MM.1S (cell line): ENCODE data around the gene SLC44A5.
A peak's percentile ranks its signal among the peaks of the same experiment; 100 is the strongest.

Experiments used
- DNase-seq: peaks from one replicate; pipeline ENCODE4 v3.0.0-alpha.2; 2015
- H2AFZ ChIP-seq: fragments of 300-600 bp; sonication (generic); 2 replicates; pipeline ENCODE4 v1.6.0; 2016; ENCODE audit warnings: antibody characterized with exemption, low read length
- H3F3A ChIP-seq: fragments of 300-600 bp; sonication (generic); 2 replicates; pipeline ENCODE4 v1.6.1; 2016; ENCODE audit warnings: mild to moderate bottlenecking, antibody characterized with exemption, low read length, moderate library complexity, mixed read lengths; ENCODE audit not compliant: insufficient read depth
- H3K27ac ChIP-seq: fragments of 300-600 bp; sonication (generic); 2 replicates; pipeline ENCODE4 v1.5.1; 2016; ENCODE audit warnings: mild to moderate bottlenecking, low read length
- H3K27me3 ChIP-seq: fragments of 300-600 bp; sonication (generic); replicated peaks from 2 replicates; pipeline ENCODE4 v1.6.0; 2016; ENCODE audit warnings: low read length; ENCODE audit not compliant: insufficient read depth
- H3K36me3 ChIP-seq: fragments of 300-600 bp; sonication (generic); replicated peaks from 2 replicates; pipeline ENCODE4 v1.6.1; 2016; ENCODE audit warnings: mild to moderate bottlenecking, low read length, mixed read lengths; ENCODE audit not compliant: insufficient read depth
- H3K4me1 ChIP-seq: fragments of 300-600 bp; sonication (generic); 2 replicates; pipeline ENCODE4 v1.6.1; 2016; ENCODE audit warnings: low read length, mixed read lengths
- H3K4me2 ChIP-seq: fragments of 300-600 bp; sonication (generic); 2 replicates; pipeline ENCODE4 v1.6.0; 2016; ENCODE audit warnings: low read depth, low read length
- H3K4me3 ChIP-seq: fragments of 300-600 bp; sonication (generic); 2 replicates; pipeline ENCODE4 v1.5.1; 2016; ENCODE audit warnings: low read length, mixed read lengths
- H3K79me2 ChIP-seq: fragments of 300-600 bp; sonication (generic); 2 replicates; pipeline ENCODE4 v1.6.1; 2016; ENCODE audit warnings: mixed run types, low read length, mixed read lengths
- H3K9ac ChIP-seq: fragments of 300-600 bp; sonication (generic); 2 replicates; pipeline ENCODE4 v1.6.1; 2016; ENCODE audit warnings: low read length, mixed read lengths
- H3K9me2 ChIP-seq: fragments of 300-600 bp; sonication (generic); replicated peaks from 2 replicates; pipeline ENCODE4 v1.6.1; 2016; ENCODE audit warnings: mild to moderate bottlenecking, low read length, mixed read lengths; ENCODE audit not compliant: insufficient read depth
- H3K9me3 ChIP-seq: fragments of 300-600 bp; sonication (generic); replicated peaks from 2 replicates; pipeline ENCODE4 v1.6.1; 2016; ENCODE audit warnings: mild to moderate bottlenecking, low read length, mixed read lengths; ENCODE audit not compliant: insufficient read depth
- H4K20me1 ChIP-seq: fragments of 300-600 bp; sonication (generic); 2 replicates; pipeline ENCODE4 v1.6.1; 2016; ENCODE audit warnings: mild to moderate bottlenecking, low read length, moderate library complexity, mixed read lengths; ENCODE audit not compliant: insufficient read depth
- EZH2 ChIP-seq: fragments of 300-600 bp; sonication (generic); optimal IDR thresholded peaks from 2 replicates; pipeline ENCODE3; 2017; ENCODE audit warnings: low read depth, mild to moderate bottlenecking, antibody characterized with exemption, low read length, mixed read lengths
- EZH2phosphoT487 ChIP-seq: fragments of 300-600 bp; sonication (generic); IDR thresholded peaks from 2 replicates; pipeline ENCODE4 v1.6.1; 2018; ENCODE audit warnings: antibody characterized with exemption, low read length
- TF ChIP-seq, protein P1 (sequence below): fragments of 300-600 bp; sonication (generic); IDR thresholded peaks from 2 replicates; pipeline ENCODE4 v1.5.1; 2016; ENCODE audit warnings: antibody characterized with exemption, low read length, mixed read lengths

SLC44A5 gene

DNA sequence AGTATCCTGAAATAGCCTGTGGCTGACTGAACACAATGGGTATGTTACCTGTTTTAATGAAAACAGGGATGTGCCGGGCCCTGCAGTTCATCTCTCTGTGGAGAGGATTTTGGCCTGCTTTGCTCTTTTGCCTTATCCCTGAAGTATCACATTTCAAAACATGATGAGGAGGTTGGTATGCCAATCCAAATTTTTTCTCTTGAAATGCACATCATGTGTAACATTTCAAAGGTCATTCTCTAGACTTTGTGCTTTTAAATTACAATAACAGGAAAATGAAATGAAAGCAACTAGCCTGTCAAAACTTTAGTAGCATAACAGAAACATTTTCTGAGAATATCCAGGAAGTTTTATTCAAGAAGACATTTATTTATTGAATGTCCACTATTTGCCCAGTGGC, 118.9 kb downstream of the SLC44A5 start:
- H3K4me2 ChIP-seq = no peak overlapping the region
- TF ChIP-seq, protein P1, sequence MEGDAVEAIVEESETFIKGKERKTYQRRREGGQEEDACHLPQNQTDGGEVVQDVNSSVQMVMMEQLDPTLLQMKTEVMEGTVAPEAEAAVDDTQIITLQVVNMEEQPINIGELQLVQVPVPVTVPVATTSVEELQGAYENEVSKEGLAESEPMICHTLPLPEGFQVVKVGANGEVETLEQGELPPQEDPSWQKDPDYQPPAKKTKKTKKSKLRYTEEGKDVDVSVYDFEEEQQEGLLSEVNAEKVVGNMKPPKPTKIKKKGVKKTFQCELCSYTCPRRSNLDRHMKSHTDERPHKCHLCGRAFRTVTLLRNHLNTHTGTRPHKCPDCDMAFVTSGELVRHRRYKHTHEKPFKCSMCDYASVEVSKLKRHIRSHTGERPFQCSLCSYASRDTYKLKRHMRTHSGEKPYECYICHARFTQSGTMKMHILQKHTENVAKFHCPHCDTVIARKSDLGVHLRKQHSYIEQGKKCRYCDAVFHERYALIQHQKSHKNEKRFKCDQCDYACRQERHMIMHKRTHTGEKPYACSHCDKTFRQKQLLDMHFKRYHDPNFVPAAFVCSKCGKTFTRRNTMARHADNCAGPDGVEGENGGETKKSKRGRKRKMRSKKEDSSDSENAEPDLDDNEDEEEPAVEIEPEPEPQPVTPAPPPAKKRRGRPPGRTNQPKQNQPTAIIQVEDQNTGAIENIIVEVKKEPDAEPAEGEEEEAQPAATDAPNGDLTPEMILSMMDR = no peak
- TF ChIP-seq EZH2 (no peak), EZH2phosphoT487 (no peak)

DNA sequence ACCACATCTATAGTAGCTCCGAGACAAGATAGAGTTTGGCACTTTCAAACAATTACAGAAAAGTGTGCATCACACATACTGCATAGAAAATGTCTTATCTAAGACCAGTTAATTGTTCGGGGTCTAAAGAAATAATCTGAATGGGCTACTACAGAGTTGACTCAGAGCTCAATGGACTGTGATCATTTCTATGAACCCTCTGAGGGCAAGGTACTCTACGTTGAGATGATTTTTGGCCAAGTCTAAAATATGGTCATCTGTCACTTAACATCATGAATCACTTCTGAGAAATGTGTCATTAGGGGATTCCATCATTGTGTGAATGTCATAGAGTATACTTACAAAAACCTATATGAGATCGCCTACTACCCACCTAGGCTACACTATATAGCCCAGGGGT, 123.5 kb downstream of the SLC44A5 start:
- H3K9me2 ChIP-seq = no peaks in the 10 kb centered on the region

More for the DNA sequence above, 118.9 kb downstream of the SLC44A5 start:
- no peak overlapping the region for H2AFZ ChIP-seq
- H3K79me2 ChIP-seq = no peaks in the 10 kb centered on the region
- H3K4me3 ChIP-seq = no peak overlapping the region
- H3K36me3 ChIP-seq = no peaks in the 10 kb centered on the region
- H3F3A ChIP-seq = no peaks in the 10 kb centered on the region
- no peak overlapping the region for H3K9ac ChIP-seq
- DNase-seq = no peak
- H3K27me3 ChIP-seq = no peaks in the 10 kb centered on the region
- no peak overlapping the region for H3K27ac ChIP-seq
- no peaks in the 10 kb centered on the region for H3K4me1 ChIP-seq
- no peaks in the 10 kb centered on the region for H4K20me1 ChIP-seq
- H3K9me2 ChIP-seq = no peaks in the 10 kb centered on the region
- no peaks in the 10 kb centered on the region for H3K9me3 ChIP-seq

DNA sequence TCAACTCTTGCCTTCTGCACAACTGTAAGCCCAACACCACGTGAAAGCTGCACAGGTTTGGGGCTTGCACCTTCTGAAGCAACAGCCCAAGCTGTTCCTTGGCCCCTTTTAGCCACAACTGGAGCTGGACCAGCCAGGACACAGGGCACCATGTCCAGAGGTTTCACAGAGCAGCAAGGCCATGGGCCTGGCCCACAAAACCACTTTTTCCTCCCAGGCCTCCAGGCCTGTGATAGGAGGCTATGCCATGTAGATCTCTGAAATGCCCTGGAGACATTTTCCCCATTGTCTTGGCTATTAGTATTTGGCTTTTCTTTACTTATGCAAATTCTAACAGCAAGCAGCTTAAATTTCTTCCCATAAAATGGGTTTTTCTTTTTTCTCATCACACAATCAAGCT, 126.1 kb downstream of the SLC44A5 start:
- H3K9me2 ChIP-seq = no peaks in the 10 kb centered on the region
- no peaks in the 10 kb centered on the region for H3K4me1 ChIP-seq
- H3K27ac ChIP-seq = no peak overlapping the region
- H3F3A ChIP-seq = no peaks in the 10 kb centered on the region
- H3K9me3 ChIP-seq = no peaks in the 10 kb centered on the region
- no peaks in the 10 kb centered on the region for H4K20me1 ChIP-seq
- H3K9ac ChIP-seq = no peak overlapping the region
- no peaks in the 10 kb centered on the region for H3K27me3 ChIP-seq
- no peak for DNase-seq
- H3K79me2 ChIP-seq = no peaks in the 10 kb centered on the region
- no peak overlapping the region for H3K4me2 ChIP-seq
- H2AFZ ChIP-seq = no peak overlapping the region
- H3K36me3 ChIP-seq = no peaks in the 10 kb centered on the region
- no peak overlapping the region for H3K4me3 ChIP-seq
- TF ChIP-seq EZH2 = no peak
- TF ChIP-seq, protein P1 = no peak
- TF ChIP-seq EZH2phosphoT487 = no peak

More for the DNA sequence above, 123.5 kb downstream of the SLC44A5 start:
- Histone ChIP-seq H3K9me3 (no peaks in the 10 kb centered on the region), H3K27me3 (no peaks in the 10 kb centered on the region), H4K20me1 (no peaks in the 10 kb centered on the region), H3K4me1 (no peaks in the 10 kb centered on the region), H3F3A (no peaks in the 10 kb centered on the region), H3K27ac (no peak overlapping the region), H3K79me2 (no peaks in the 10 kb centered on the region), H3K9ac (no peak overlapping the region), H3K36me3 (no peaks in the 10 kb centered on the region), H3K4me3 (no peak overlapping the region), H3K4me2 (no peak overlapping the region), H2AFZ (no peak overlapping the region)
- DNase-seq = peak; percentile 14
- TF ChIP-seq, protein P1 = no peak
- TF ChIP-seq EZH2phosphoT487 (no peak), EZH2 (no peak)
